Inferior parietal cortex (tissue), 1 donor: ENCODE results near the gene AMIGO2.
"Not testable (repeated sequence)": the region's sequence is repeated elsewhere in the genome, so short reads cannot be mapped to it uniquely, and the experiment has no call there.

ENCODE experiments used
- DNase-seq: peaks from one replicate; pipeline ENCODE4 v3.0.0-alpha.2; 2016; ENCODE audit errors: extremely low spot score

AMIGO2 gene

DNA sequence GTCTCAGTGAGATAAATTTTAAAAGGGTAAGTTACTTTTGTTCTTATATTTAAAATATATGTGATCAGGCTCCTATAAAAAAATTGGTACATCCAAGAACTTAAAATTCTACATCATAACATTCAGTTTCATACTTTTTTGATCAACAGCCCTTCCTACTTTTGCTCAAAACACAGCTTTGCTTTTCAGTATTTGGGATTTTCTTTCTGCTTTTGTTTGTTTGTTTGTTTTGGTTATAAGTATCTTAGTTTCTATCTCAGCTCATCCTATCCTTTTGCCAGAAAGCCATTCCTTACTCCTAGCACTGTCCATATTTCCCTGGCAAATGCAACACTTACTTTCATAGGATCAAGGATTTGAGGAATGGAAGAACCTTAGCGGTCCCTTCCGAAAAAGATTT, 5.0 kb downstream of the AMIGO2 start:
- DNase-seq = no peak

DNA sequence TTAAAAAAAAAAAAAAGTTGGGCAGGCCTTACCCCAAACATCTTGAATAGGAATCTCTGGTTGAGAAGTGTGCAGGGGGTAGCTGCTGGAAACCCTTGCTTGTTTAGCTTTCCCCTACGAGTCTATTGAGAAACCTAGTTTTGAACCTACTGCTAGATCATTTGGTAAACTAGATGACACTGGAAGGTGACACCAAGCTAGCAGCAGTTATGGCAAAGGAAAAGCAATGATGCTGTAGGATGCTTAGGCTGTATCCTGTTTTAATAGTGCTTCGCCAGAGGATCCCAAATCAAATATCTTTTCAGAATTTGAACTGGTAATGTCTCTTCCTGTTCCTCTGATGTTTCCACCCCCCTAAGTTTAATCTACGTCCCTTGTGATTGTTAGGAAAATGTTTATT, 5.8 kb downstream of the AMIGO2 start:
- no peak for DNase-seq

- no peak for DNase-seq
These were observed 8.4 kb downstream of the AMIGO2 start for GRCh38 chr12:47071241-47071852.

DNA sequence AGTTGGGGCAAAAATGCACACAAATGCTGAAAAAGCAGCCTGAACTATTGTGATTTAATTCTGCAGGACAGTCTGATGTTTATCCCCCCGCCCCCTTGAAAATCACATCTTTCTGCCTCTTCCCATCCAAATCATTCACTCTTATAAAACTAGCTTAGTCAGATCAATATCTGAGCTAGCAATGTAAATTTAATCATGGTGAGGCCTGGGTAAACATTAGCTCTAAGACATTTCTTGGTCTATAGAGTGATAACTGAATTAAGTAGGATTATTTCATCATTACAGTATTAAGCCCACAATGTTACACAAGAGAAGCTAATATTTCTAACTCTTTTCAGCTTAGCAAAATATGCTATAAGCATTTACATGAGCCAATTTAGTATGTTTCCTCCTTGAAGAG, 9.4 kb downstream of the AMIGO2 start:
- no peak for DNase-seq

- DNase-seq = no peak
These were observed 11.2 kb downstream of the AMIGO2 start for GRCh38 chr12:47068539-47068938.

GRCh38 chr12:47067771-47068431, 11.9 kb downstream of the AMIGO2 start:
- no peak for DNase-seq

- DNase-seq = no peak
These were observed 12.6 kb downstream of the AMIGO2 start for GRCh38 chr12:47067176-47067575.

- no peak for DNase-seq
These were observed 13.3 kb downstream of the AMIGO2 start for GRCh38 chr12:47066278-47067025.

DNA sequence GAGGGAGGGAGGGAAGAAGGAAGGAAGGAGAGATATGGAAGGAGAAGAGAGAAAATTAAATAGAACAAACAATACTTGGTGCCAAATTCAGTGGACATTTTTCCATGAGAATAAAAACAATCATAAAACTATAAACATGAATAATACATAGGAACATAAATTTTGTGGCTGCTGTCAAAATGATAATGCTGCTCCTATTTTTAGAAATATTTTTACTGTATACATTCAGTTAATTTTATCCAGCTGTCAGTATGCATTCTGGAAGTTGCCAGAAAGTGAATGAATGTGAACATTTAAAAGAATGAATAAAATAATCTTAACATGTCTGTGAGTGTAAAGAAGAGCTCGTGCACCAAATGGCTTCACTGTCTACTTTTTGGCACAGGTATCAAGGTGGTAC, 14.2 kb downstream of the AMIGO2 start:
- DNase-seq = no peak

GRCh38 chr12:47058640-47059039, 21.1 kb downstream of the AMIGO2 start:
- not testable (repeated sequence) for DNase-seq

DNA sequence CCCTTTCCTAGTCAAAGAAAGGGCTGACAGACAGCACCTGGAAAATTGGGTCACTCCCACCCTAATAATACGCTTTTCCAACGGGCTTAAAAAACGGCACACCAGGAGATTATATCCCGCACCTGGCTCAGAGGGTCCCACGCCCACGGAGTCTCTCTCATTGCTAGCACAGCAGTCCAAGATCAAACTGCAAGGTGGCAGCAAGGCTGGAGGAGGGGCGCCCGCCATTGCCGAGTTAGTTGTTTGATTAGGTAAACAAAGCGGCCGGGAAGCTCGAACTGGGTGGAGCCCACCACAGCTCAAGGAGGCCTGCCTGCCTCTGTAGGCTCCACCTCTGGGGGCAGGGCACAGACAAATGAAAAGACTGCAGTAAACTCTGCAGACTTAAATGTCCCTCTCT, 22.8 kb downstream of the AMIGO2 start:
- DNase-seq = not testable (repeated sequence)

DNA sequence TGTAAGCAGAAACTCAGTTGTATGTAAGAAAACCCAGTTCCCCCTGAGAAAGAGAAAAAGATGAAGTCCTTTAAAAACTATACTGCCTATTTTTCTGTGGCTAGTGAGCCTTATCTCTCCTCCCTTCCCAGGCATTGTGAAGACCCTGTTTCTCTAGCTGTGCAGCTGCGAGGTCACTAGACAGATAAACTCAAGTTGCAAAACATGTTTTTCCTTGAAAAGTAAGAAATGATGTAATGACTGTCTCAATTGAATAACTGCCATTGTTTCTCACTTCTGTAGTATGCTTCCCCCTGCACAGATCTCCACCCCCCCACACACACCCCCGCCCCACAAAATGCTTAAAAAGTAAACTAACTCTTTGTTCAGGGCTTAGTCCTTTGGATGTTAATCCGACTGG, 23.9 kb downstream of the AMIGO2 start:
- not testable (repeated sequence) for DNase-seq

DNA sequence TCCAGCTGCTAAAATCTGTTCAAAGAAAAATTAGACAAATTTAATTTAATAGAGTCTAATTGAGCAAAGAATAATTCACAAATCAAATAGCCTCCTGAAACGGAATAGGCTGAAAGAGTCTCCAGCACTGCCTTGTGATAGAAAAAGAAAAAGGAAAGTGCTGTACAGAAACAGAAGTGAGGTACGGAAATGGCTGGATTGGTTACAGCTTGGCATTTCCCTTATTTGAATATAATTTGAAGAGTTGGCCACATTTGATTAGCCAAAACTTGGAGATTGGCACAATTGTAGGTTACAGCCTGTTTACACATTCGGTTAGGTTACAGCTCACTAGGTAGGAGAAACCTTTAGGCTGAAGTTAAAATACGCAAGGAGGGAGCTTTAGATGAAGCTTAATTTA, 25.1 kb downstream of the AMIGO2 start:
- no peak for DNase-seq

GRCh38 chr12:47053961-47054360, 25.8 kb downstream of the AMIGO2 start:
- no peak for DNase-seq

DNA sequence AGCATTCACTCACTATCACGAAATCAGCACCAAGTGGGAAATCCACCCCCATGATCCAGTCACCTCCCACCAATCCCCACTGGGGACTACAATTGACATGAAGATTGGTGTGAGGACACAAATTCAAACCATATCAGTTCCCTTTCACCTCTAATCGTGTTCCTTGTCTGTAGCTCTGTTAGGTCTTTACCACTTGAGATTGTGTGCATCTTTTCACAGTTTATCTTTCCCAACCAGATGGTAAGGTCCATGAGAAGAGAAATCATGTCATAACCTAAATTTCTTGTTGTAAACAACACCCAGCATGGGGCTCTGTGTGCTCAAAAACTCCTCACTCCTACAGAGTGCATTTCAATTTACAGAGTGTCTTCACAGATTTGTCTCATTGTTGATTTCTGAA, 27.5 kb downstream of the AMIGO2 start:
- no peak for DNase-seq

GRCh38 chr12:47051291-47051690, 28.5 kb downstream of the AMIGO2 start:
- DNase-seq = not testable (repeated sequence)

- no peak for DNase-seq
These were observed 31.2 kb downstream of the AMIGO2 start for GRCh38 chr12:47048541-47048940.

DNA sequence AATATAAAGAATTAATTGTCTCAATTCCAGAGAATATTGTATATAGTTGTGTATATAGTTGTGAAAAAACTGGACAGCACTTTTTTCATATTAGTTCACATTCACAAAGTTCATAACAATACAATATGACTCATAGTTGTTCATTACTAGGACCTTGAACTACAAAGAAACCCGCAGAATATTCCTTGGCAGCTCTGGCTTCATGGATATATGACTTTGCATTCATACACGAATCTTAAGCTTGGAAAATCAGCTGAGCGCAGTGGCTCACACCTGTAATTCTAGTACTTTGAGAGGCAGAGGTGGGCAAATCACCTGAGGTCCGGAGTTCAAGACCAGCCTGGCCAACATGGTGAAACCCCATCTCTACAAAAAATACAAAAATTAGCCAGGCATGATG, 38.4 kb downstream of the AMIGO2 start:
- DNase-seq = no peak

- DNase-seq = no peak
These were observed 40.0 kb downstream of the AMIGO2 start for GRCh38 chr12:47039756-47040155.

DNA sequence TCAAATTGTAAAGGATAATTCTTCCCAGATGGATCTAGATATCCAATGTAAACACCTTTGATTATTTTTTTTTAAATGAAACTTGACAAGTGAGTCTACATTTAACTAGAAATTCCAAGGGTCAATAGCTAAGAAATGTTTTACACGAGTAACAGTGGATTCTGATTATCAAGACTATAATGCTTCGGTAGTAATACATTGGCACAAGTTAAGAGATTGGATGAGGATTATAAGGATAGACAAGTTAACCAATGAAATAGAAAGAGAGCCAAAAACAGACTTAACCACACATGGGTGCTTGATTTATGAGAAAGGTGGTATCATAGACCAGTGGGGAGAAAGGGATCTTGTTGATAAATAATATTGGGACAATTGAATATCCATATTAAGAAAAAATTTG, 40.7 kb downstream of the AMIGO2 start:
- DNase-seq = no peak

DNA sequence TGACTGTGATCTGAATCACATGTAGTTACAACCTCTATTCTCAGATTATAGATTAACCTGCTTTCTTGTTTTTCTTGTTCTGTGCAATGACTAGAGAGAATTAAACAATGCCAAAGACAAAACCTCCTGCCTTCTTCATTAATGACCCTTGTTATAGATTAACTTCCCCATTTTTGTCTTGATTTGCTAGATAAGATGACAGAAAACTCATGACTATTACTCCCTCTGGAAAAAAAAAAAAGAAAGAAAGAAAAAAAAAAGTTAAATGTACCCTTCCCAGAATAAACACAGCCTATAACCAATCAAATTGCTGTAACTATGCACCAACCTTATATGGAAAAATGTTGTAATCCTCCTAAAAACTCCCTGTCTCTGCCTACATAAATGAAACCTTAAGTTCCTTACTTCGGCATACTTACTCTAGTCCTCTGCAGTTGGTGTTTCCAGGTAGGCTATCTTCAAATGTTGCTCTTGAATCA, 41.5 kb downstream of the AMIGO2 start:
- no peak for DNase-seq

GRCh38 chr12:47035484-47035883, 44.3 kb downstream of the AMIGO2 start:
- no peak for DNase-seq

DNA sequence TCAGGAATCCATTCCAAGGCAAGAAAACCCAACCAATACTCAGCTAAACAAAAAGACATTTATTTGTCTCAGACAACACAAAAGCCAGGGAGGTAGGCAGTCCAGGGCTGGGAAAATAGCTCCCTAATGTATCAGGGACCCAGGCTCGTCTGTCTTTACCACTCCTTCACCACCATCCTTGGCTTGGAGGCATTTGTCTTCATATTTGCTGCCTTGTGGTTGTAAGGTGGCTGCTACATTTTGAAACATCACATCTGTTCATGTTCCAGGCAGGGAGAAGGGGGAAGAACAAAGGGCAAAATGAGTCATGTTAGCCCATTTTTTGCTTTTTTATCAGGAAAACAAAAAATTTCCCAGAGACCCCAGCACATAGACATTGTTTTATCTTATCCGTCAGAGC, 45.1 kb downstream of the AMIGO2 start:
- DNase-seq = no peak
